Measurements from ENCODE around the gene GTF2A1. TPM values are rescaled to one million over a fixed set of nuclear protein-coding genes. Genes with fewer than 3 reads are reported as not detected.

GTF2A1 gene
- 57.3 TPM for total RNA-seq

GRCh38 chr14:81220830-81221578 lies at the start of gene GTF2A1:
Gene GTF2A1, minus strand, starts transcription at chr14:81220959. Its CDS starts 441 bp downstream, at chr14:81220518.

Other genes with a start within 250 kb of the GTF2A1 start
- gene STON2, start 179.4 kb upstream of the GTF2A1 start, total RNA-seq: 338 TPM